HG02642 (cell line): ENCODE results near the gene NLGN1.

Source experiments
- ATAC-seq: cut with Tn5 transposase; IDR thresholded peaks from one replicate; pipeline ENCODE4 v1.9.1; 2021; ENCODE audit warnings: mild to moderate bottlenecking; ENCODE audit not compliant: unreplicated experiment, poor library complexity

NLGN1 gene

DNA sequence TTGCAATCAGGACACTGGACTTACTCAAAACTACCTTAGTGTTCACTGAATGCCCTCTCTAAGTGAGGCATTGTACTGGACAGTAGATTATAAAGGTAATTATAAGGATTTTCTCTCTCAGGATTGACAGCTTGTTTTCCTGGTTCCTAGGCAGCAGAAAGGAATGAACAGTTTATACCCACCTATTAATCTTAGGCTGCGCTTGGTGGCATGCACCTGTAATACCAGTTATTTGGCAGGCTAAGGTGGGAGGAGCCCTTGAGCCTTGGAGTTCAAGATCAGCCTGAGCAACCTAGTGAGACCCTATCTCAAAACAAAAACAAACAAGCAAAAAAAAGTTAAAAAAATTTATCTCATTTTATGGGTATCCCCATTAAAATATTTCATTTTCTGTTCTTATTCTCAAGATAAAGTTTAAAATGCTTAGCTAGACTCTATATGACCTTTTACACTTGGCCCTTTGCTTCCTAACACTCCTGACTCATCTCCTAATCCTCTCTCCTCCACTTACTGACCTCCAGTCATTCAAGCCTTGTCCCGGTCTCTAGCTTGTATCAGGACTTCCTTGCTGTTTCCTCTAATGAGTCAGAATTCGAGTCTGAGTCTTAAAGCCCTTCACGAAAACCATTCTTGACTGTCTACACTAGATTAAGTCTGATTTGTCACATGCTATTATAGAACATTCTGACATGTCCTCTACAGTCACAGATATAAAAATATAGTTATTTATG lies 348.6 kb downstream of the NLGN1 start:
- no peak for ATAC-seq

- no peak for ATAC-seq
These were observed 349.9 kb downstream of the NLGN1 start for GRCh38 chr3:173747427-173747826.

GRCh38 chr3:173748105-173748504 lies 350.6 kb downstream of the NLGN1 start:
- ATAC-seq, result no peak

- ATAC-seq, result no peak
These were observed 352.6 kb downstream of the NLGN1 start for GRCh38 chr3:173750095-173750494.

DNA sequence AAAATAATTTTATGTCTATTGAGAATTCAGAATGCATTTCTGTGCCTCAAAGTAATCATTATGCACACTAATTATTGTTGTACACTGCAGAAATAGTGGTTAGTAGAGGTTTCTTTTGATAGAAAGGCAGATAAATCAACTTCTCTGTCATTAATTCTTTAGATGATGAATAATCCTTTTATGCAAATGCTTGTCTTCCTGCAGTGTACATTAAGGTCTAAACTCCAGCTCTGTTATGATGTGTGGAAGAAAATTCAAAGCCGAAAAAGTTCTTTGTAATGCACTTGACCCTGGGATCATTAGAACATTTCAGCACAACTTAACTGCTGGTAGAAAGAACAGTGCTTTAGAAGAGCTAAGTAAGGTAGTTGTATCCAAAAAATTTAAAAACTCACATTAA lies 353.0 kb downstream of the NLGN1 start:
- no peak for ATAC-seq

DNA sequence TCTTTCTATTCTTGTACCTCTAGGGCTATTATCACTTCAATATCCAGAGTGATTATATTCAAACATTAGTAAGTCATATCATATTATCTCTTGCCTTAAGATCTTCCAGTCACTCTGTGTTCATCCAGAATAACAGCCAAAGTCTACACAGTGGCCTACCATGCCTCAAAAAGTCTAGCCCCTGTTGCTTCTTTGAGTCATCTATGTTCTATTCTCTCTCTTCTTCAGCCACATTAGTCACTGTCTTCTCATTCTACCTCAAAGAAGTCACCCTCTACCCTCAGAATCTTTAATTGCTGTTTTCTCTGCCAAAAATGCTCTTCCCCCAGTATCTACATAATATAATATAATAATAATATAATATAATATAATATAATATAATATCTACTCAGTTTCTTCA lies 356.0 kb downstream of the NLGN1 start:
- no peak for ATAC-seq

DNA sequence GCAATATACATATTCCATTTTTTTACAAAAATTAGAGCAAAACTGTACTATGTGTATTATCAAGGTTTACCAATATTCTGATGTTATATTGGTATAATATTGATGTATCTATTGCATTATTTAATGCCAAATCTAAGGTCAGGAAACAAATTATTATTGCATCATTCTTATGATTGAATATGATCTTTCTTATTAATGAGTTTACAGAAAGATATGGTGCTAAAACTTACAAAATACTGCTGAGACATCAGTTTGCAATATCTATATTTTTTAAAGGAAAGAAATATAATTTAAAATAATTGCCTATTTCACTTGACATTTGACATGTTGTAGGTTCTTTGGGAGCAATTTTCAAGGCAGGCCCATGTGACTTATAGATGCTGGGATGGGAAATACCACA lies 357.6 kb downstream of the NLGN1 start:
- ATAC-seq, result no peak

- no peak for ATAC-seq
These were observed 363.6 kb downstream of the NLGN1 start for GRCh38 chr3:173761161-173761560.

- ATAC-seq, result no peak
These were observed 365.0 kb downstream of the NLGN1 start for GRCh38 chr3:173762501-173762900.

- no peak for ATAC-seq
These were observed 372.5 kb downstream of the NLGN1 start for GRCh38 chr3:173770011-173770410.

DNA sequence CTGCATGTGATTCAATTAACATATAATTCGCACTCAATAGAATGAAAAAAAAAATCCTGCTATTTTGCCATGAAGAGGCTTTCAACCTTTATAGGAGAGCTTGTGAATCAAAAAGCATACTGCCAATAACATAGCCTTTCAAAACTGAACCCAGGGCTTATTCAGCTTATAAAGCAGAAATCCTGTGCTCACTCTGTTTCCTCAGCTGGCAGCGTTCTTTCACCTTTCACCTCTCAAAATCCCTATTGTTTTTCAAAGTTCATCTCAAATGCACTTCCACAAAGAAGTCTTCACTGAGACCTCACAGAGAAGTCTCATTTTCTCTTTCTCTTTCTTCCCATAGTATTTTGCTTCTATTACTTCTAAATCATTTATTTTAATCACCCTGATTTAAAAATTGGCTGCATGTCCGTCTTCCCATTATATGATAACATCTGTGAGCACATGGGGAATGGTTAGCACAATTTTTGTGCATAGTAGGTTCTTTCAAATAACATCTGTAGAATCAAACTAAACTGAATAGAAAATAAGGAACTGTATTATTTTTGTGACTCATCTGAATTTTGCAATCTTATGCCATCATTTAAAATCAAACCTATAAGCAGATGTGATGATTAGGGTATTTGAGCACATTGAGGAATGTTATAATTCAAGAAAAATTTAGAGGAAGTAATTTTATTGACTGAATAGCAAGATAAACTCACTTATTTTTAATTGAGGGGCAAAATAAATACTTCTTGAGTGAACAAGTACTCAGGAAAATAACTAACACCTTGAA lies 373.4 kb downstream of the NLGN1 start:
- no peak for ATAC-seq

DNA sequence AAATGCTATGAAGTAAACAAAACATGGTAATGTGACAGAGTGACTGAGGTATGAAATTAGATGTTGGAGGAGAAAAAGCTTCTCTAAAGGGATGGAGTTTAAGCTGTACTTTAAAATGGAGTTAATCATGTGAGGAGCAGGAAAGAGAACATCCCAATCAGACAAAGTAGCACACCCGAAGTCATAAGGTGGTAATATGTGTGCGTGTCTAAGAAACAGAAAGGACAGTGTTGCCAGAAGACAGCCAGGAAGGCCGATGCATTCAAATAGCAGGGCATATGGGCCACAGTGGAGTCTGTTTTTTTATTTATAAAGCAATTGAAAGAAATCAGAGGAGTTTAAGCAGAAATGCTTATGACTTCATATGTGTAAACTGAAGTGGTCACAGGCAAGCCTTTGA lies 376.3 kb downstream of the NLGN1 start:
- no peak for ATAC-seq

GRCh38 chr3:173774294-173774693 lies 376.8 kb downstream of the NLGN1 start:
- no peak for ATAC-seq

DNA sequence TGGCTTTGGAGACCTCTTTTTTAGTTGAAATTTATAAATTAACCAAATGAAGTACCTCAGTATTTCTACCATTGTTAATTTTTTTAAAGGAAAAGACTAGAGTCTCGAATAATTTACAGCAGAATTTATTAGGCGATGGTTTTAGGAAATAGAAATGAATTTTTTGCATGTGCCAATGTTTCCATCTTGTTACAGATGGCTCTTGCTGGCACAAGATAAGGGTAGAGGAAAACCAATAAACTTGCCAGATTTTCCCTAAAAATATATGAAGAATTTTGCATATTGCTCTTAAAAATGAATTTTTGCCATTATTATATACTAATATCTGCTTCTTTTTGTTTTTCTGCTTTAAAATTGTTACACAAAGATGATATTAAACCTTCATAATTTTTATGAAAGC lies 380.7 kb downstream of the NLGN1 start:
- ATAC-seq, result no peak

- ATAC-seq, result no peak
These were observed 382.5 kb downstream of the NLGN1 start for GRCh38 chr3:173780067-173780466.

- ATAC-seq, result no peak
These were observed 387.5 kb downstream of the NLGN1 start for GRCh38 chr3:173785004-173785403.

DNA sequence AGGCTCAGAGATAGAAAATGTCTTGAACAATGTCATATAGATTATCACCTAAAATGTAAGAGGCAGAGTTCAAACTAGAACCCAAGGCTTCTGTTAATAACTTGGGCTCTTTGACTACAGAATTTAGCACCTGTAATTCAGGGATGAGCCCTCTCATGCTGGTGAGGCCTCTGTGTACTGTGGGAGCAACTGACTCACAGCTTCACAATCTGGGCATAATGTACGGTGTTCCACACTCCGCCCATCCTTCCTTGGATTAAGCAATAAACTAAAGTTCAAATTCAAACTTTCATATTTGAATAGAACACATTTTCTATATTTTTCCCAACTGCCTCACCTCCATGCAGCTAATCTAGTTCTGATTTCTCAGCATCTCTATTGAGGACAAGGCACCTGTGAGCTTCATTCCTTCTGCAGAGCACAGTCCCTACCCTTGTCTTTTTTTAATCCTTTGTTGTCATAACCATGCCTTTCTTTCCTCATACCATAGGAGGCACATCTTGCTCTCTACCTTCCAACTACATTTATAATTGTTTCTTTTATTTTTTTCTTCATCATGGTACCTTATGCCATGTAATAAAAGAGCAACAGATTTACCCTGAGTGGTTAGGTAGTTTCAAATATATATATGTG lies 392.1 kb downstream of the NLGN1 start:
- no peak for ATAC-seq

GRCh38 chr3:173793963-173794362 lies 396.4 kb downstream of the NLGN1 start:
- ATAC-seq, result no peak

DNA sequence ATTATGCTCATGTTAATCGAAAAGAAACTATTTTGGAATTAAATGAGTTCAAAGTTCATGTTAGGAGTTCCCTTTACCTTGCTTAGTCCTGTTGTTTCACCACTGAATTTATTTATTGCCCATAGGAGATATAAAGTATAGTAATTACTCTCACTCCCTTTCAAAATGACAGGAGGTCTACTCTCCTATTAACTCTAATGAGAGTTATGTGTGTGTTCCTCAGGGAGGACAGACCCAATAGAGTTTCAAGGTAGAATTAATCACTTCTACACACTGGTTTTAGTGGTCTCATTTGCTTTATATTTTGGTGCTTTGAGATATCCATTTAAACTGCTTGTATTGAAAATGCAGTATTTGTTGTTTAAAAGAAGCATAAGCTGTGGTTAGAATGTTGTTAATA lies 398.9 kb downstream of the NLGN1 start:
- no peak for ATAC-seq

GRCh38 chr3:173796890-173797289 lies 399.3 kb downstream of the NLGN1 start:
- no peak for ATAC-seq

GRCh38 chr3:173799060-173799816 lies 401.7 kb downstream of the NLGN1 start:
- ATAC-seq, result no peak
